ENCODE data around the gene RUSF1. TPM values are rescaled to one million over a fixed set of nuclear protein-coding genes. Genes with fewer than 3 reads are reported as not detected.
A peak's percentile ranks its signal among the peaks of the same experiment; 100 is the strongest.
"Not testable (repeated sequence)": the region's sequence is repeated elsewhere in the genome, so short reads cannot be mapped to it uniquely, and the experiment has no call there.

The RUSF1 gene
- polyA plus RNA-seq, 4 donors: 27.3 to 108 (median 51.7) TPM

GRCh38 chr16:31488468-31489297 is 19.5 kb downstream of the RUSF1 start:
- no peak for FAIRE-seq

GRCh38 chr16:31487720-31488467 is 20.3 kb downstream of the RUSF1 start:
- peak; percentile 68 to 91 for DNase-seq
- no peaks in the 10 kb centered on the region for H3K27me3 ChIP-seq (ENCODE audit: control insufficient read depth in 3 of 3, insufficient read depth in 3 of 3, low read length in 3 of 3)
- no peaks in the 10 kb centered on the region for H3K9me3 ChIP-seq (ENCODE audit: control insufficient read depth in 2 of 2, insufficient read depth in 1 of 2, low read depth in 1 of 2, low read length in 1 of 2)
- H3K27ac ChIP-seq (ENCODE audit: low read depth in 1 of 3, low read length in 2 of 3): peak overlapping the region in 1 of 3 donors; percentile 48
- peaks cover 0 to 19% (median 2%) of the 10 kb centered on the region in 3 donors for H3K4me1 ChIP-seq (ENCODE audit: control insufficient read depth in 3 of 3, insufficient read depth in 2 of 3, low read depth in 1 of 3, low read length in 2 of 3)
- peak overlapping the region; percentile 32 to 79 (median 56) for H3K4me3 ChIP-seq (ENCODE audit: low read depth in 1 of 3, low read length in 3 of 3)
- peaks cover 0 to 44% (median 6%) of the 10 kb centered on the region in 3 donors for H3K36me3 ChIP-seq (ENCODE audit: control insufficient read depth in 3 of 3, insufficient read depth in 2 of 3, low read depth in 1 of 3, low read length in 3 of 3)
- 1 to 3% (median 2%) methylated on average over 42 to 60 of the region's 60 CpGs for WGBS, 3 donors
- FAIRE-seq: no peak

More at GRCh38 chr16:31488468-31489297, 19.5 kb downstream of the RUSF1 start:
- WGBS, 3 donors: 48 to 64% (median 61%) methylated on average over 71 to 77 of the region's 77 CpGs
- DNase-seq: peak in 1 of 2 donors; percentile 51
- Histone ChIP-seq H3K4me3 (ENCODE audit: low read depth in 1 of 3, low read length in 3 of 3) (peak overlapping the region in 2 of 3 donors; percentile 56 to 79), H3K27me3 (ENCODE audit: control insufficient read depth in 3 of 3, insufficient read depth in 3 of 3, low read length in 3 of 3) (no peaks in the 10 kb centered on the region), H3K9me3 (ENCODE audit: control insufficient read depth in 2 of 2, insufficient read depth in 1 of 2, low read depth in 1 of 2, low read length in 1 of 2) (no peaks in the 10 kb centered on the region), H3K27ac (ENCODE audit: low read depth in 1 of 3, low read length in 2 of 3) (no peak overlapping the region), H3K4me1 (ENCODE audit: control insufficient read depth in 3 of 3, insufficient read depth in 2 of 3, low read depth in 1 of 3, low read length in 2 of 3) (peaks cover 0 to 19% (median 2%) of the 10 kb centered on the region in 3 donors), H3K36me3 (ENCODE audit: control insufficient read depth in 3 of 3, insufficient read depth in 2 of 3, low read depth in 1 of 3, low read length in 3 of 3) (peaks cover 0 to 46% (median 7%) of the 10 kb centered on the region in 3 donors)

GRCh38 chr16:31487071-31487719 is 21.0 kb downstream of the RUSF1 start:
- Histone ChIP-seq H3K4me3 (ENCODE audit: low read depth in 1 of 3, low read length in 3 of 3) (peak overlapping the region; percentile 32 to 79 (median 56)), H3K27me3 (ENCODE audit: control insufficient read depth in 3 of 3, insufficient read depth in 3 of 3, low read length in 3 of 3) (no peaks in the 10 kb centered on the region), H3K27ac (ENCODE audit: low read depth in 1 of 3, low read length in 2 of 3) (peak overlapping the region in 1 of 3 donors; percentile 48), H3K9me3 (ENCODE audit: control insufficient read depth in 2 of 2, insufficient read depth in 1 of 2, low read depth in 1 of 2, low read length in 1 of 2) (no peaks in the 10 kb centered on the region), H3K36me3 (ENCODE audit: control insufficient read depth in 3 of 3, insufficient read depth in 2 of 3, low read depth in 1 of 3, low read length in 3 of 3) (peaks cover 0 to 37% (median under 1%) of the 10 kb centered on the region in 3 donors), H3K4me1 (ENCODE audit: control insufficient read depth in 3 of 3, insufficient read depth in 2 of 3, low read depth in 1 of 3, low read length in 2 of 3) (peaks cover 0 to 19% (median 2%) of the 10 kb centered on the region in 3 donors)
- DNase-seq (peak in 1 of 2 donors; percentile 37), FAIRE-seq (no peak)
- 6 to 7% (median 6%) methylated on average over 47 to 48 of the region's 48 CpGs for WGBS, 3 donors

- no peak for DNase-seq
- 93 to 97% (median 94%) methylated on average over 5 of the region's 5 CpGs for WGBS, 3 donors
- FAIRE-seq: no peak
- H3K27me3 ChIP-seq (ENCODE audit: control insufficient read depth in 3 of 3, insufficient read depth in 3 of 3, low read length in 3 of 3): no peaks in the 10 kb centered on the region
- H3K4me3 ChIP-seq (ENCODE audit: low read depth in 1 of 3, low read length in 3 of 3): no peak overlapping the region
- H3K9me3 ChIP-seq (ENCODE audit: control insufficient read depth in 2 of 2, insufficient read depth in 1 of 2, low read depth in 1 of 2, low read length in 1 of 2): no peaks in the 10 kb centered on the region
- H3K36me3 ChIP-seq (ENCODE audit: control insufficient read depth in 3 of 3, insufficient read depth in 2 of 3, low read depth in 1 of 3, low read length in 3 of 3): peaks cover 0 to 28% (median 0%) of the 10 kb centered on the region in 3 donors
- peaks cover 0 to 23% (median 4%) of the 10 kb centered on the region in 3 donors for H3K4me1 ChIP-seq (ENCODE audit: control insufficient read depth in 3 of 3, insufficient read depth in 2 of 3, low read depth in 1 of 3, low read length in 2 of 3)
- no peak overlapping the region for H3K27ac ChIP-seq (ENCODE audit: low read depth in 1 of 3, low read length in 2 of 3)
These were observed 22.1 kb downstream of the RUSF1 start for GRCh38 chr16:31486045-31486444.

GRCh38 chr16:31485571-31485970 is 22.6 kb downstream of the RUSF1 start:
- Histone ChIP-seq H3K36me3 (ENCODE audit: control insufficient read depth in 3 of 3, insufficient read depth in 2 of 3, low read depth in 1 of 3, low read length in 3 of 3) (peaks cover 0 to 24% (median 0%) of the 10 kb centered on the region in 3 donors), H3K27me3 (ENCODE audit: control insufficient read depth in 3 of 3, insufficient read depth in 3 of 3, low read length in 3 of 3) (no peaks in the 10 kb centered on the region), H3K27ac (ENCODE audit: low read depth in 1 of 3, low read length in 2 of 3) (peak overlapping the region in 1 of 3 donors; percentile 77), H3K4me1 (ENCODE audit: control insufficient read depth in 3 of 3, insufficient read depth in 2 of 3, low read depth in 1 of 3, low read length in 2 of 3) (peaks cover 0 to 27% (median 4%) of the 10 kb centered on the region in 3 donors), H3K9me3 (ENCODE audit: control insufficient read depth in 2 of 2, insufficient read depth in 1 of 2, low read depth in 1 of 2, low read length in 1 of 2) (no peaks in the 10 kb centered on the region), H3K4me3 (ENCODE audit: low read depth in 1 of 3, low read length in 3 of 3) (no peak overlapping the region)
- FAIRE-seq (no peak), DNase-seq (no peak)
- WGBS, 3 donors: 92 to 94% (median 92%) methylated on average over 17 of the region's 17 CpGs

- Histone ChIP-seq H3K27ac (ENCODE audit: low read depth in 1 of 3, low read length in 2 of 3) (peak overlapping the region in 1 of 3 donors; percentile 77), H3K4me1 (ENCODE audit: control insufficient read depth in 3 of 3, insufficient read depth in 2 of 3, low read depth in 1 of 3, low read length in 2 of 3) (peaks cover 0 to 30% (median 4%) of the 10 kb centered on the region in 3 donors), H3K27me3 (ENCODE audit: control insufficient read depth in 3 of 3, insufficient read depth in 3 of 3, low read length in 3 of 3) (no peaks in the 10 kb centered on the region), H3K36me3 (ENCODE audit: control insufficient read depth in 3 of 3, insufficient read depth in 2 of 3, low read depth in 1 of 3, low read length in 3 of 3) (peaks cover 0 to 15% (median 0%) of the 10 kb centered on the region in 3 donors), H3K9me3 (ENCODE audit: control insufficient read depth in 2 of 2, insufficient read depth in 1 of 2, low read depth in 1 of 2, low read length in 1 of 2) (no peaks in the 10 kb centered on the region), H3K4me3 (ENCODE audit: low read depth in 1 of 3, low read length in 3 of 3) (peak overlapping the region in 1 of 3 donors; percentile 17)
- WGBS, 3 donors: 16 to 46% (median 25%) methylated on average over 14 of the region's 14 CpGs
- FAIRE-seq (no peak), DNase-seq (peak; percentile 55 to 90)
These were observed 23.6 kb downstream of the RUSF1 start for GRCh38 chr16:31484491-31485171.

GRCh38 chr16:31484048-31484447 is 24.1 kb downstream of the RUSF1 start:
- H3K27me3 ChIP-seq (ENCODE audit: control insufficient read depth in 3 of 3, insufficient read depth in 3 of 3, low read length in 3 of 3); H3K9me3 ChIP-seq (ENCODE audit: control insufficient read depth in 2 of 2, insufficient read depth in 1 of 2, low read depth in 1 of 2, low read length in 1 of 2); FAIRE-seq; DNase-seq; H3K4me3 ChIP-seq (ENCODE audit: low read depth in 1 of 3, low read length in 3 of 3): not testable (repeated sequence)
- 92 to 94% (median 93%) methylated on average over 4 of the region's 4 CpGs for WGBS, 3 donors
- H3K27ac ChIP-seq (ENCODE audit: low read depth in 1 of 3, low read length in 2 of 3): peak overlapping the region in 1 of 3 donors; percentile 77
- peaks cover 0 to 14% (median 0%) of the 10 kb centered on the region in 3 donors for H3K36me3 ChIP-seq (ENCODE audit: control insufficient read depth in 3 of 3, insufficient read depth in 2 of 3, low read depth in 1 of 3, low read length in 3 of 3)
- H3K4me1 ChIP-seq (ENCODE audit: control insufficient read depth in 3 of 3, insufficient read depth in 2 of 3, low read depth in 1 of 3, low read length in 2 of 3): peaks cover 0 to 36% (median 9%) of the 10 kb centered on the region in 3 donors

All from small intestine (tissue), 7 donors.